Erythroblast (primary cell): ENCODE results near the gene PSIP1.

Source experiments
- GATA1 ChIP-seq: IDR thresholded peaks from 2 replicates; pipeline ENCODE4 v1.6.1; 2011; ENCODE audit warnings: low read depth, mild to moderate bottlenecking, control low read depth, low read length, moderate library complexity
- POLR2A ChIP-seq: IDR thresholded peaks from 2 replicates; pipeline ENCODE4 v1.6.1; 2011; ENCODE audit warnings: mild to moderate bottlenecking, low read length

DNA sequence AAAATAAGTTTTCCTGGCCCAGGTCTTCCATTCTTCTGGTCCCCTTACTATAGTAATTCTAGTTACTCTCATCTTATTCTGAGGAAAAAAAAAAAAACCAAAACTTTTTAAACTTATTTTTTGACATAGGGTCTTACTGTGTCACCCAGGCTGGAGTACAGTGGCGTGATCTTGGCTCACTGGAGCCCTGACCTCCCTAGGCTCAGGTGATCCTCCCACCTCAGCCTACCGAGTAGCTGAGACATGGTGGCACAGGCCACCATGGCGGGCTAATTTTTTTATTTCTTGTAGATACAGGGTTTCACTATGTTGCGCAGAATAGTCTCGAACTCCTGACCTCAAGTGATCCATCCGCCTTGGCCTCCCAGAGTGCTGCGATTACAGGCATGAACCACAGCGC is 49.7 kb downstream of the PSIP1 start:
- TF ChIP-seq POLR2A (no peak), GATA1 (no peak)
